ENCODE data around the gene OR4D6.

DNA sequence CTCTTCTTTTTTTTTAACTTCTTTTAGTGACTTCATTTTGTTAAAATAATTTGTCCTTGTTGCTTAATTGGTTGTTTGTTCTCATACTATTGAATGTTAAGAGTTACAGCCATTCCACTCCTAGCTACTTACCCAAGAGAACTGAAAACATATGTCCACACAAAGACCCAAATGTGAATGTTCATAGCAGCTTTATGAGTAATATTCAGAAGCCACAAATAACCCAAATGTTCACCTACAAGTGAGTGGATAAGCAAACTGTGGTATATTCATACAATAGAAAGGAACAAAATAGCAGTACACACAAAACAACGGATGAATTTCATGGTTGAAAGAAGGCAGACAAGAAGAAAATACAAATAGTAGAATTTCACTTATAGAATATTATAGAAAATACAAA is 45.2 kb downstream of the OR4D6 start:
- TF ChIP-seq POLR2A (IDR thresholded peaks at IDR 0.05): no peak
- no peak for TF ChIP-seq CTCF (IDR thresholded peaks at IDR 0.05)
